ENCODE measurements around the gene CNNM1.

DNA sequence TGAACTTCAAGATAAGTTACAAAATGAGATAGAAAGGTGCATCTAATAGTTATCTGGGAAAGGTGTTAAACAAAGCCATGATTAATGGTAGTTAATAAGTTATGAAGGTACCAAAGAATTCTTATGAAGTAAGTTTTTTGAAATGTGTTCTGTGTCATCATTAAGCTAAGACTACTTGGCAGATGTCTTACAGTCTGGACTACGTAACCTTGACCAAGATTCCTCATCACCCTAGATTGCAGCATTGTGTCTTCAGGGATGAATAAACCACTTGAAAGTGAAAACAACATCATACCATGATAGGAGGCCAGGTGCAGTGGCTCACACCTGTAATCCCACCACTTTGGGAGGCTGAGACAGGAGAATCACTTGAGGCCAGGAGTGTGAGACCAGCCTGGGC, 53.0 kb downstream of the CNNM1 start:
- TF ChIP-seq, protein P1, sequence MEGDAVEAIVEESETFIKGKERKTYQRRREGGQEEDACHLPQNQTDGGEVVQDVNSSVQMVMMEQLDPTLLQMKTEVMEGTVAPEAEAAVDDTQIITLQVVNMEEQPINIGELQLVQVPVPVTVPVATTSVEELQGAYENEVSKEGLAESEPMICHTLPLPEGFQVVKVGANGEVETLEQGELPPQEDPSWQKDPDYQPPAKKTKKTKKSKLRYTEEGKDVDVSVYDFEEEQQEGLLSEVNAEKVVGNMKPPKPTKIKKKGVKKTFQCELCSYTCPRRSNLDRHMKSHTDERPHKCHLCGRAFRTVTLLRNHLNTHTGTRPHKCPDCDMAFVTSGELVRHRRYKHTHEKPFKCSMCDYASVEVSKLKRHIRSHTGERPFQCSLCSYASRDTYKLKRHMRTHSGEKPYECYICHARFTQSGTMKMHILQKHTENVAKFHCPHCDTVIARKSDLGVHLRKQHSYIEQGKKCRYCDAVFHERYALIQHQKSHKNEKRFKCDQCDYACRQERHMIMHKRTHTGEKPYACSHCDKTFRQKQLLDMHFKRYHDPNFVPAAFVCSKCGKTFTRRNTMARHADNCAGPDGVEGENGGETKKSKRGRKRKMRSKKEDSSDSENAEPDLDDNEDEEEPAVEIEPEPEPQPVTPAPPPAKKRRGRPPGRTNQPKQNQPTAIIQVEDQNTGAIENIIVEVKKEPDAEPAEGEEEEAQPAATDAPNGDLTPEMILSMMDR (IDR thresholded peaks at IDR 0.05) = no peak
- no peak for TF ChIP-seq EZH2 (IDR thresholded peaks at IDR 0.05; ENCODE audit: borderline replicate concordance, insufficient read depth, low read depth, low read length, poor library complexity, severe bottlenecking)

All from B cell (primary cell).